Measurements from ENCODE around the gene GNAT1.
"Not testable (repeated sequence)": the region's sequence is repeated elsewhere in the genome, so short reads cannot be mapped to it uniquely, and the experiment has no call there.

The GNAT1 gene

DNA sequence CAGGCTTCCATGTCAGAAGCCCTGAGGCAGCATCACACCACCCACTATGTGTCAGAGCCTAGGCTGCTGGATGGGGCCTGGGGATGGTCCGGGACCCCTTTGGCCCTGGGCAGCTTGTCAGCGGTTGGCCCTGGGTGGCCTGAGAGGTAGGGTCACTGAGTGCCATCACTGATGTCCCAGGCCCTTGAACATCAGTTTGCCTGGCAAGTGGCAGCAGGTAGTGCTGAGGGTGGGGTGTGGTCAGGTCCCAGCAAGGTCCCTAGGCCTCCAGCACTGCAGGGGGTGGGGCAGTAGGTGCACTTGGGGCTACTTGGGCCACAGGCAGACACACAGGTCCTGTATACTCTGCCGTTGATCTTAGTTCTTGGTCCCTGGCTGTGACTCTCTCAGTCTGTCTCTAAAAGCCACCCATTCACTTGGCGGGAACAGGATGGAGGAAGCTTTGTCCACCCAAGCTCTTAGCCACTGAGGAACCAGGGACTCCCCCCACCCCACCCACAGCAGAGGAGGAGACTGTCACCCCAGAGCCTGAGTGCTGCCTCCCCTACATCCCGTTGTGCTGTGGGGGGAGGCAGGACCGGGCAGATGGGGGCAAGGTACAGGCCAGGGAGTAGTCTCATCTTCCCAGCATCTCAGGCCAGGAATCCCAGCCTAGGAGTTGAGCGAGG, 50.4 kb downstream of the GNAT1 start:
- no peak for DNase-seq (ENCODE audit: low spot score)
- peak overlapping the region; percentile 61 to 87 for H3K27ac ChIP-seq
- TF ChIP-seq, protein P1, sequence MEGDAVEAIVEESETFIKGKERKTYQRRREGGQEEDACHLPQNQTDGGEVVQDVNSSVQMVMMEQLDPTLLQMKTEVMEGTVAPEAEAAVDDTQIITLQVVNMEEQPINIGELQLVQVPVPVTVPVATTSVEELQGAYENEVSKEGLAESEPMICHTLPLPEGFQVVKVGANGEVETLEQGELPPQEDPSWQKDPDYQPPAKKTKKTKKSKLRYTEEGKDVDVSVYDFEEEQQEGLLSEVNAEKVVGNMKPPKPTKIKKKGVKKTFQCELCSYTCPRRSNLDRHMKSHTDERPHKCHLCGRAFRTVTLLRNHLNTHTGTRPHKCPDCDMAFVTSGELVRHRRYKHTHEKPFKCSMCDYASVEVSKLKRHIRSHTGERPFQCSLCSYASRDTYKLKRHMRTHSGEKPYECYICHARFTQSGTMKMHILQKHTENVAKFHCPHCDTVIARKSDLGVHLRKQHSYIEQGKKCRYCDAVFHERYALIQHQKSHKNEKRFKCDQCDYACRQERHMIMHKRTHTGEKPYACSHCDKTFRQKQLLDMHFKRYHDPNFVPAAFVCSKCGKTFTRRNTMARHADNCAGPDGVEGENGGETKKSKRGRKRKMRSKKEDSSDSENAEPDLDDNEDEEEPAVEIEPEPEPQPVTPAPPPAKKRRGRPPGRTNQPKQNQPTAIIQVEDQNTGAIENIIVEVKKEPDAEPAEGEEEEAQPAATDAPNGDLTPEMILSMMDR (IDR thresholded peaks at IDR 0.05) = no peak
- peak overlapping the region; percentile 51 for H3K4me3 ChIP-seq

DNA sequence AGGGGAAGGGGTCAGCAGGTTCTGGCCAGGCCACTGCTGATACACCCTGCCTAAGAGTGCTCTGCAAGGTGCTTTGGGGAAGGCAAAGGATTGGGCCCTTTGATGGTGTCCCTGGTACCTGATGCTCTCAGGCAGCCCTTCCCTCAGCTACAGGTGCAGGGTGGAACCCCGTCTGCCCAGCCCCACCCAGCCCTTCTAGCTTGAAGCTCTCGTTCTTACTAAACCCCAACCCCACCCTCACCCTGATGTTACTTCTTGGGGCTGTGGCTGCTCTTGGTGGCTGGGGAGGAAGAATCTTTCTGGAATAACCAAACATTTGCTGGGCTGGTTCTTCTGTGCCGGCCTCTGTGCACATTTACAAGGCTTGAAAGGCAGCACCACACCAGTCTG, 51.0 kb downstream of the GNAT1 start:
- DNase-seq (ENCODE audit: low spot score) = no peak
- peak overlapping the region; percentile 61 to 87 for H3K27ac ChIP-seq
- H3K4me3 ChIP-seq = peak overlapping the region; percentile 51
- TF ChIP-seq, protein P1 (IDR thresholded peaks at IDR 0.05) = no peak

DNA sequence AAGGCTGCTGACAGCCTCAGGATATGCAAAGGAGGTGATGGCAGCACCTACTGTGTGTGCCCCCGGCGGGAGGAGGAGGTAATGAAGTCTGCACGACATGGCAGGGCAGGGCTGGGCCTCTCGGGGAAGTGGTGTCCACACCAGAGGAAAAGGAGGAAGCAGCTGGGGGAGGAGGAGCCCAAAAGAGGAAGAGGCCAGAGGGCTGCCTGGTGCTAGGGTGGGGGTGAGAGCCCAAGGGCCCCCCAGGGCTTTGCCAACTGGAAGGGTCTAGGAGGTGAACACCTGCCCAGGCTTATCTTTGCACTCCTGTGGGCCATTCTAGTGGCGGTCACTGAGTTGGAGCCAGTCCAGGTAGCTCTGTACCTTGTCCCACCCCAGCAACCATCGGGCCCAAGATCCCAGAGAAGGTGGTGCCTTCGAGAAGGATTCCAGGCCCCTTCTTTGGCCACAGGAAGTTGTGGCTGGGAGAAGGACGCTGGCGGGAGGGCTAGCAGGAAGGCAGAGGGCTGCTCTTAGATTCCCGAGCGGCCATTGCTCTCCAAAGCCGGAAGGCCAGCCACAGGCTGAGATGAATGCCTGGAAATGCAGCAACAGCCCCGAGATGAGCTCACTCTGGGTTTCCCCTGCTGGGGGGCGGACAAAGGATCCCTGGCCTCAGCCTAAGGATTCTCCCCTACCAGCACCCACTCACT, 51.6 kb downstream of the GNAT1 start:
- Histone ChIP-seq H3K27ac (peak overlapping the region; percentile 61 to 87), H3K4me3 (peak overlapping the region; percentile 51)
- TF ChIP-seq, protein P1 (IDR thresholded peaks at IDR 0.05) = no peak
- DNase-seq (ENCODE audit: low spot score) = no peak

DNA sequence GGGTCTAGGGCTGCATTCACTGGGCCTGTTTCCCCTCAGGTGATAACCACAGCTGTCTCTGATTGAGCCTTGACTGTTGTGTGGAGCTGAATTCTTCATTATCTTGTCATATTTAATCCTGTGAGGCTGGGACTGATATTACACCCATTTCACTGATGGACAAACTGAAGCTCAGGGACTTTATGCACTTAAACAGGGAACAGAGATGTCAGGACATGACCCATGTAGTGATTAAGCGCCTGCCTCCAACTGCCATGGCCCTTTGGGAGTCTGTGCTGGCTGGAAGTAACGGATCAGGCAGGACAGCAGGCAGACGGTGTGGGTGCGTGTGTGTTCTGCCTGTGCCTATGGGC, 52.1 kb downstream of the GNAT1 start:
- Histone ChIP-seq H3K4me3 (peak overlapping the region; percentile 51), H3K27ac (peak overlapping the region; percentile 61 to 87)
- TF ChIP-seq, protein P1 (IDR thresholded peaks at IDR 0.05) = no peak
- no peak for DNase-seq (ENCODE audit: low spot score)

DNA sequence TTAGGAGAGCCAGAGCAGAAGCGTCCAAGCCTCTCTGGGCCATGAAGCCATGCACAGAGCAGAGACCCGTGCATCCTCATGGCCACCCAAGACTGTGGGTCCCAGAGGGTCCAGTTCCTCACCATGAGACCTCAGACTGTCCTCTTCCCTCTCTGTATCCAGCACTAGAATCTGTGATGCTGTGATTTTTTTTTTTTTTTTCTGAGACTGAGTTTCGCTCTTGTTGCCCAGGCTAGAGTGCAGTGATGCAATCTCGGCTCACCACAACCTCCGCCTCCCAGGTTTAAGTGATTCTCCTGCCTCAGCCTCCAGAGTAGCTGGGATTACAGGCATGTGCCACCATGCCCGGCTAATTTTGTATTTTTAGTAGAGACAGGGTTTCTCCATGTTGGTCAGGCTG, 53.4 kb downstream of the GNAT1 start:
- DNase-seq (ENCODE audit: low spot score) = not testable (repeated sequence)
- Histone ChIP-seq H3K27ac (peak overlapping the region in 1 of 2 donors; percentile 91), H3K4me3 (peak overlapping the region; percentile 72)

DNA sequence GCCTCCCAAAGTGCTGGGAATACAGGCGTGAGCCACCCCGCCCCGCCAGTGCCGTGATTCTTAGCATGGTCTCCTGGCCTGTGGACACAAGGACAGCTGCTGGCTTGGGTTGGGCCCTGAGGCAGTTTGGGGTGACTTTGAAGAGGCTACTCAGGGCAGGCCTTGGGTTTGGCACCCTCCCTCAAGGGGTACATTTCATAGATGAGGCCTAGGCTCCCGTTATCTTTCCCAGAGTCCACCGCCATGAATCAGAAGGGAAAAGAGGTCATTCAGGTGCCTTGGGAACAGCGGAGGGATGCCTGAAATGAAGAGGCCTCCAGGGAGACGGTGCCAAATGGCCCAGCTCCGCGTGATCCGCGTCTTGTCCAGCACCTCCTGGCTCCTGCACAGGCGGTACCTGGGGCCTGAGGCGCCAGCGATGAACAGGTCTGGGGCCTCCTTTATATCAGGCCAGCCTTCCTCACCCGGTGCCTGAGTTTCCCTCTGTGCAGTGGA, 53.9 kb downstream of the GNAT1 start:
- H3K4me3 ChIP-seq = peak overlapping the region; percentile 72

DNA sequence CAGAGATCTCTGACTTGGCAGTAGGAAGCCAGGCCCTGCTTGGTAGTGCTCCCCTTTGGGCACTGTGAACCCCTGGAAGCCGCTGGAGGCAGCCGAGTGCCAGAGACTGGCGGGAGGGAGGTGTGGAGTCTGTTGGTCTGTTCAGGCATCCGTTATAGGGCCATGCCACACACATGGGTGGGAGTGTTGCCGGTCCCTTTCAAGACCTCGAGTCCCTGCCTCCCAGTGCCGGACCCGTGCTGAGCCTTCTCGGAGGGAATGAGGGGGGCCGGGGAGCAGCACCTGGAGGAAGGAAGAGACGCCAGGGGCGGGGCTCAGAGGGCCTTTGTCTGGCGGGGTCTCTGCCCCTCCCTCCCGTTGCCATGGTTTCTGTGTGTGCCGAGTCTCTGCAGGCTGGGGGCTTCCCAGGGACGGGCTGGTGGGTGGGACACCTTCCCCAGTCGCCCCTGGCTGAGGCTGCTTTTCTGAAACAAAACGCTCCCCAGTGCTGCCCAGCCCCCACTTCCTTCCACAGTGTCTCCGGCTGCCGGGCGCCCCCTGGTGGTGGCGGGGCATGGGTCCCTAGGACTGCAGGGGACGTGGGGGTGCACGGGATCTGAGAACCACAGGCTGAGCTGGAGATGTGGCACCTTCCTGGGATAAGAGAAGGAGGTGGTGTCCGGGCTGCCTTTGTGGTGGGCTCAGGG, 54.6 kb downstream of the GNAT1 start:
- Histone ChIP-seq H3K27ac (peak overlapping the region; percentile 40 to 91), H3K4me3 (peak overlapping the region; percentile 72)
- peak; percentile 89 for DNase-seq (ENCODE audit: low spot score)
- TF ChIP-seq, protein P1 (IDR thresholded peaks at IDR 0.05) = peak; percentile 98

More for the DNA sequence above, 53.9 kb downstream of the GNAT1 start:
- TF ChIP-seq, protein P1 (IDR thresholded peaks at IDR 0.05) = no peak
- no peak for DNase-seq (ENCODE audit: low spot score)
- peak overlapping the region; percentile 40 to 91 for H3K27ac ChIP-seq

All from coronary artery (tissue), 2 donors.